HEK293T (cell line): ENCODE measurements around the gene SEZ6.

ENCODE experiments used
- BHLHE40 ChIP-seq: fragments of 450-650 bp; IDR thresholded peaks from 2 replicates; pipeline ENCODE4 v1.6.1; 2016; ENCODE audit warnings: mild to moderate bottlenecking, moderate library complexity, borderline replicate concordance
- CTBP1 ChIP-seq: fragments of 450-650 bp; IDR thresholded peaks from 2 replicates; pipeline ENCODE4 v1.6.1; 2016; ENCODE audit warnings: borderline replicate concordance
- FOXK2 ChIP-seq: fragments of 450-650 bp; IDR thresholded peaks from 2 replicates; pipeline ENCODE4 v1.6.1; 2016; ENCODE audit warnings: mild to moderate bottlenecking
- FOXM1 ChIP-seq: fragments of 450-650 bp; IDR thresholded peaks from 2 replicates; pipeline ENCODE4 v1.6.1; 2017; ENCODE audit warnings: mild to moderate bottlenecking, borderline replicate concordance
- HDGF ChIP-seq: fragments of 450-650 bp; IDR thresholded peaks from 2 replicates; pipeline ENCODE4 v1.6.1; 2017; ENCODE audit warnings: antibody characterized with exemption, borderline replicate concordance
- L3MBTL2 ChIP-seq: fragments of 450-650 bp; conservative IDR thresholded peaks from 2 replicates; pipeline ENCODE4 v1.6.1; 2016; ENCODE audit warnings: mild to moderate bottlenecking
- LEF1 ChIP-seq: fragments of 450-650 bp; IDR thresholded peaks from 2 replicates; pipeline ENCODE4 v1.6.1; 2017; ENCODE audit warnings: mild to moderate bottlenecking, borderline replicate concordance
- NFRKB ChIP-seq: fragments of 450-650 bp; IDR thresholded peaks from 2 replicates; pipeline ENCODE4 v1.6.1; 2016; ENCODE audit warnings: mild to moderate bottlenecking, moderate library complexity
- PKNOX1 ChIP-seq: fragments of 450-650 bp; IDR thresholded peaks from 2 replicates; pipeline ENCODE4 v1.6.1; 2016
- SP1 ChIP-seq: fragments of 450-650 bp; IDR thresholded peaks from 2 replicates; pipeline ENCODE4 v1.6.1; 2017
- TARDBP ChIP-seq: fragments of 450-650 bp; IDR thresholded peaks from 2 replicates; pipeline ENCODE4 v1.6.1; 2016
- ZNF384 ChIP-seq: fragments of 450-650 bp; IDR thresholded peaks from 2 replicates; pipeline ENCODE4 v1.6.1; 2016

GRCh38 chr17:28957992-28958355 lies 47.9 kb downstream of the SEZ6 start:
- TF ChIP-seq PKNOX1 (no peak), FOXM1 (no peak), CTBP1 (no peak), BHLHE40 (no peak), ZNF384 (no peak), TARDBP (no peak), NFRKB (no peak), LEF1 (no peak), SP1 (no peak), L3MBTL2 (no peak), HDGF (no peak), FOXK2 (no peak)
